ENCODE measurements around the gene YIF1A. TPM values are rescaled to one million over a fixed set of nuclear protein-coding genes. Genes with fewer than 3 reads are reported as not detected.

YIF1A gene
- total and polyA plus RNA-seq, 2 of the 4 experiments (the other 2 are of a cell fraction): 128 to 207 TPM

GRCh38 chr11:66333220-66333877 is 44.4 kb upstream of the YIF1A start:
- 90% methylated on average over 2 of the region's 19 CpGs; no CpG with 5 or more reads in 1 of the 2 experiments for WGBS, 2 experiments (ENCODE audit: extremely low coverage in 2 of 2, insufficient read length in 1 of 2)
- Histone ChIP-seq H4K8ac (ENCODE audit: low read depth in 2 of 2, low read length in 2 of 2) (no peak overlapping the region), H3K4me1 (ENCODE audit: control insufficient read depth, insufficient read depth, low read length) (peaks cover 27% of the 10 kb centered on the region)

More at GRCh38 chr11:66333220-66333877, 44.4 kb upstream of the YIF1A start:
- Histone ChIP-seq H2BK20ac (ENCODE audit: low read depth, low read length) (no peak overlapping the region), H3K4me3 (ENCODE audit: insufficient read depth, low read depth, low read length) (no peak overlapping the region), H3K56ac (ENCODE audit: extremely low read depth, insufficient read depth, low read length) (no peak overlapping the region), H3K27ac (ENCODE audit: insufficient read depth, low read length) (no peak overlapping the region), H4K20me1 (ENCODE audit: insufficient read depth, low read length) (peaks cover 21% of the 10 kb centered on the region), H2BK5ac (ENCODE audit: low read depth, low read length, poor library complexity, severe bottlenecking) (no peak overlapping the region), H3K27me3 (ENCODE audit: control insufficient read depth, insufficient read depth, low read length) (no peaks in the 10 kb centered on the region), H3K9me3 (ENCODE audit: control insufficient read depth, insufficient read depth, low read length) (no peaks in the 10 kb centered on the region), H3K18ac (ENCODE audit: low read depth, low read length) (no peak overlapping the region), H2AK9ac (replicated peaks; ENCODE audit: low read depth, low read length, poor library complexity) (no peak overlapping the region), H3K9me1 (ENCODE audit: insufficient read depth, low read length) (no peaks in the 10 kb centered on the region), H3K79me1 (ENCODE audit: low read depth in 1 of 2, low read length in 2 of 2) (peaks cover 5 to 38% of the 10 kb centered on the region in 2 experiments; a peak in 3 of 4 replicates), H4K91ac (ENCODE audit: insufficient read depth, low read depth, low read length) (no peak overlapping the region), H2AK5ac (ENCODE audit: low read depth, low read length) (no peak overlapping the region), H2AFZ (replicated peaks; ENCODE audit: low read length, poor library complexity) (no peak overlapping the region), H2BK15ac (ENCODE audit: low read depth, low read length) (no peak overlapping the region), H3K9ac (ENCODE audit: low read depth, low read length) (no peak overlapping the region), H3K4me2 (ENCODE audit: low read depth, low read length) (no peak overlapping the region), H2BK120ac (ENCODE audit: low read depth, low read length) (no peak overlapping the region), H3K14ac (replicated peaks; ENCODE audit: low read depth, low read length) (no peak overlapping the region), H3K23ac (ENCODE audit: low read depth, low read length) (no peak overlapping the region), H3K4ac (ENCODE audit: low read depth, low read length) (no peak overlapping the region), H3K36me3 (ENCODE audit: control insufficient read depth, insufficient read depth, low read length) (peaks cover 21% of the 10 kb centered on the region), H4K5ac (ENCODE audit: low read depth, low read length) (no peak overlapping the region)
- BruUV-seq (replicated peaks): no TSS peak
- dilution Hi-C loops (cut with HindIII; ENCODE audit: low sequenced_read_pairs, unreplicated experiment) (no loop called here), intact Hi-C loops (cut with micrococcal nuclease) (no loop called here), in situ Hi-C loops (cut with MboI; ENCODE audit: low sequenced_read_pairs) (no loop called here)
- POLR2A ChIA-PET (ENCODE audit: unreplicated experiment): interaction anchor here (1.2 kb wide), 1 partner anchor 17 kb away, joined by 6 read pairs; the partner anchor contains the start of gene CD248
- no peak for DNase-seq
- TF ChIP-seq USF2 (IDR thresholded peaks at IDR 0.05; ENCODE audit: low read depth, low read length): no peak
- TF ChIP-seq POLR2A (IDR thresholded peaks at IDR 0.05; ENCODE audit: low read depth, low read length): no peak
- no peak for TF ChIP-seq NFE2L2 (IDR thresholded peaks at IDR 0.05; ENCODE audit: low read depth, low read length)
- TF ChIP-seq RCOR1 (IDR thresholded peaks at IDR 0.05; ENCODE audit: insufficient replicate concordance, low read length): no peak
- TF ChIP-seq CHD1 (IDR thresholded peaks at IDR 0.05; ENCODE audit: low read depth, low read length): no peak
- TF ChIP-seq MAFK (IDR thresholded peaks at IDR 0.05; ENCODE audit: low read depth, low read length): no peak
- TF ChIP-seq RAD21 (IDR thresholded peaks at IDR 0.05; ENCODE audit: low read length): no peak
- TF ChIP-seq CTCF (conservative IDR thresholded peaks at IDR 0.05; ENCODE audit: low read depth, low read length): no peak
- TF ChIP-seq RFX5 (IDR thresholded peaks at IDR 0.05; ENCODE audit: low read depth, low read length): no peak
- TF ChIP-seq MAZ (IDR thresholded peaks at IDR 0.05; ENCODE audit: borderline replicate concordance, low read depth, low read length): no peak
- TF ChIP-seq CEBPB (IDR thresholded peaks at IDR 0.05; ENCODE audit: low read depth, low read length): no peak
- no peak for TF ChIP-seq SMC3 (IDR thresholded peaks at IDR 0.05; ENCODE audit: low read depth, low read length)
- no peak for TF ChIP-seq BHLHE40 (IDR thresholded peaks at IDR 0.05; ENCODE audit: low read depth, low read length)
- no peak for TF ChIP-seq FOS (IDR thresholded peaks at IDR 0.05; ENCODE audit: low read depth, low read length)
- no peak for TF ChIP-seq MXI1 (IDR thresholded peaks at IDR 0.05; ENCODE audit: borderline replicate concordance, low read depth, low read length)
- TF ChIP-seq ELK1 (IDR thresholded peaks at IDR 0.05; ENCODE audit: borderline replicate concordance, low read depth, low read length): no peak
- CTCF ChIA-PET: interaction anchor here (1.2 kb wide), 1 partner anchor 21 kb away, joined by 4 read pairs; no protein-coding TSS in a partner anchor
- no peak for ATAC-seq (ENCODE audit: low read depth)
